ENCODE measurements around the gene OTUB1. TPM values are rescaled to one million over a fixed set of nuclear protein-coding genes. Genes with fewer than 3 reads are reported as not detected.
A peak's percentile ranks its signal among the peaks of the same experiment; 100 is the strongest.

OTUB1 gene
- total and polyA plus RNA-seq, 2 experiments from 2014 or later, result 48.3 to 123 TPM

- Histone ChIP-seq H3K9me2 (ENCODE audit: insufficient read depth) (no peaks in the 10 kb centered on the region), H3K9me3 (ENCODE audit: low read depth) (no peaks in the 10 kb centered on the region), H3K4me3 (no peak overlapping the region), H3K4me1 (ENCODE audit: insufficient read depth) (peaks cover 8% of the 10 kb centered on the region), H3K36me3 (ENCODE audit: low read depth) (no peaks in the 10 kb centered on the region), H3K27me3 (replicated peaks; ENCODE audit: insufficient read depth) (no peaks in the 10 kb centered on the region), H3K9ac (no peak overlapping the region), H3K4me2 (ENCODE audit: unreplicated experiment) (no peak overlapping the region), H2AFZ (no peak overlapping the region), H3K27ac (no peak overlapping the region), H3K79me2 (ENCODE audit: insufficient read depth) (no peaks in the 10 kb centered on the region), H3F3A (ENCODE audit: insufficient read depth) (0 out of 2 replicates have a peak, but pooled peaks cover 5% of the 10 kb centered on the region), H4K20me1 (ENCODE audit: insufficient read depth) (no peaks in the 10 kb centered on the region)
- in situ Hi-C loops (cut with MboI), result loop anchor here (10.0 kb wide), 1 partner anchor 141 kb away; no protein-coding TSS in a partner anchor
- WGBS, 2 experiments (ENCODE audit: low coverage in 1 of 2, low lambda C conversion rate in 2 of 2, missing lambda C conversion rate in 2 of 2), result 77 to 80% methylated on average over 22 to 23 of the region's 23 CpGs
- TF ChIP-seq EZH2 (IDR thresholded peaks at IDR 0.05; ENCODE audit: insufficient read depth, poor library complexity, severe bottlenecking) (no peak), EZH2phosphoT487 (IDR thresholded peaks at IDR 0.05; ENCODE audit: insufficient read depth, low read depth) (no peak)
- peak; percentile 15 for DNase-seq
These were observed 17.8 kb downstream of the OTUB1 start for GRCh38 chr11:64003807-64004589.

- no peaks in the 10 kb centered on the region for H3K27me3 ChIP-seq (replicated peaks; ENCODE audit: insufficient read depth)
These were observed 18.3 kb downstream of the OTUB1 start for GRCh38 chr11:64004590-64004984.

GRCh38 chr11:64005691-64006090 lies 19.5 kb downstream of the OTUB1 start:
- DNase-seq, result no peak
- WGBS, 2 experiments (ENCODE audit: low coverage in 1 of 2, low lambda C conversion rate in 2 of 2, missing lambda C conversion rate in 2 of 2), result 39 to 74% methylated on average over 2 to 4 of the region's 4 CpGs
- Histone ChIP-seq H2AFZ (no peak overlapping the region), H3K27ac (no peak overlapping the region), H4K20me1 (ENCODE audit: insufficient read depth) (no peaks in the 10 kb centered on the region), H3K4me1 (ENCODE audit: insufficient read depth) (peaks cover 4% of the 10 kb centered on the region; the same call in 1 of the 2 replicates), H3K36me3 (ENCODE audit: low read depth) (no peaks in the 10 kb centered on the region), H3K79me2 (ENCODE audit: insufficient read depth) (no peaks in the 10 kb centered on the region), H3F3A (ENCODE audit: insufficient read depth) (0 out of 2 replicates have a peak, but pooled peaks cover 5% of the 10 kb centered on the region), H3K9me3 (ENCODE audit: low read depth) (no peaks in the 10 kb centered on the region), H3K27me3 (replicated peaks; ENCODE audit: insufficient read depth) (no peaks in the 10 kb centered on the region), H3K9ac (no peak overlapping the region), H3K9me2 (ENCODE audit: insufficient read depth) (no peaks in the 10 kb centered on the region), H3K4me2 (ENCODE audit: unreplicated experiment) (no peak overlapping the region), H3K4me3 (no peak overlapping the region)
- in situ Hi-C loops (cut with MboI), result loop anchor here (10.0 kb wide), 1 partner anchor 139 kb away; no protein-coding TSS in a partner anchor
- TF ChIP-seq EZH2phosphoT487 (IDR thresholded peaks at IDR 0.05; ENCODE audit: insufficient read depth, low read depth) (no peak), EZH2 (IDR thresholded peaks at IDR 0.05; ENCODE audit: insufficient read depth, poor library complexity, severe bottlenecking) (no peak)

More at GRCh38 chr11:64004590-64004984, 18.3 kb downstream of the OTUB1 start:
- no peak overlapping the region for H2AFZ ChIP-seq
- peaks cover 8% of the 10 kb centered on the region for H3K4me1 ChIP-seq (ENCODE audit: insufficient read depth)
- no peaks in the 10 kb centered on the region for H4K20me1 ChIP-seq (ENCODE audit: insufficient read depth)
- 75 to 78% methylated on average over 4 of the region's 4 CpGs for WGBS, 2 experiments (ENCODE audit: low coverage in 1 of 2, low lambda C conversion rate in 2 of 2, missing lambda C conversion rate in 2 of 2)
- H3K36me3 ChIP-seq (ENCODE audit: low read depth), result no peaks in the 10 kb centered on the region
- H3K9me2 ChIP-seq (ENCODE audit: insufficient read depth), result no peaks in the 10 kb centered on the region
- H3K27ac ChIP-seq, result no peak overlapping the region
- 0 out of 2 replicates have a peak, but pooled peaks cover 5% of the 10 kb centered on the region for H3F3A ChIP-seq (ENCODE audit: insufficient read depth)
- no peak overlapping the region for H3K9ac ChIP-seq
- in situ Hi-C loops (cut with MboI), result loop anchor here (10.0 kb wide), 1 partner anchor 140 kb away; no protein-coding TSS in a partner anchor
- H3K4me2 ChIP-seq (ENCODE audit: unreplicated experiment), result no peak overlapping the region
- H3K9me3 ChIP-seq (ENCODE audit: low read depth), result no peaks in the 10 kb centered on the region
- no peak for TF ChIP-seq EZH2phosphoT487 (IDR thresholded peaks at IDR 0.05; ENCODE audit: insufficient read depth, low read depth)
- no peak for TF ChIP-seq EZH2 (IDR thresholded peaks at IDR 0.05; ENCODE audit: insufficient read depth, poor library complexity, severe bottlenecking)
- peak; percentile 17 for DNase-seq
- no peaks in the 10 kb centered on the region for H3K79me2 ChIP-seq (ENCODE audit: insufficient read depth)
- no peak overlapping the region for H3K4me3 ChIP-seq

GRCh38 chr11:64006398-64006797 lies 20.2 kb downstream of the OTUB1 start:
- no peak overlapping the region for H3K27ac ChIP-seq
- no peaks in the 10 kb centered on the region for H4K20me1 ChIP-seq (ENCODE audit: insufficient read depth)
- H3K4me2 ChIP-seq (ENCODE audit: unreplicated experiment), result no peak overlapping the region
- H3K79me2 ChIP-seq (ENCODE audit: insufficient read depth), result no peaks in the 10 kb centered on the region
- H2AFZ ChIP-seq, result no peak overlapping the region
- no peaks in the 10 kb centered on the region for H3K9me2 ChIP-seq (ENCODE audit: insufficient read depth)
- WGBS, 2 experiments (ENCODE audit: low coverage in 1 of 2, low lambda C conversion rate in 2 of 2, missing lambda C conversion rate in 2 of 2), result 40 to 41% methylated on average over 11 to 12 of the region's 12 CpGs
- H3K9me3 ChIP-seq (ENCODE audit: low read depth), result no peaks in the 10 kb centered on the region
- no peaks in the 10 kb centered on the region for H3K36me3 ChIP-seq (ENCODE audit: low read depth)
- peaks cover 4% of the 10 kb centered on the region; the same call in 1 of the 2 replicates for H3K4me1 ChIP-seq (ENCODE audit: insufficient read depth)
- no peak overlapping the region for H3K4me3 ChIP-seq
- no peak for DNase-seq
- no peaks in the 10 kb centered on the region for H3K27me3 ChIP-seq (replicated peaks; ENCODE audit: insufficient read depth)
- TF ChIP-seq EZH2 (IDR thresholded peaks at IDR 0.05; ENCODE audit: insufficient read depth, poor library complexity, severe bottlenecking) (no peak), EZH2phosphoT487 (IDR thresholded peaks at IDR 0.05; ENCODE audit: insufficient read depth, low read depth) (no peak)
- in situ Hi-C loops (cut with MboI), result loop anchor here (10.0 kb wide), 1 partner anchor 138 kb away; no protein-coding TSS in a partner anchor
- H3F3A ChIP-seq (ENCODE audit: insufficient read depth), result 0 out of 2 replicates have a peak, but pooled peaks cover 5% of the 10 kb centered on the region
- no peak overlapping the region for H3K9ac ChIP-seq
